ENCODE results near the gene GABRB2.

- TF ChIP-seq CTCF (conservative IDR thresholded peaks at IDR 0.05; ENCODE audit: low read depth in 2 of 2), result no peak
- TF ChIP-seq EZH2phosphoT487 (IDR thresholded peaks at IDR 0.05; ENCODE audit: unreplicated experiment), result no peak
- TF ChIP-seq POLR2AphosphoS5 (IDR thresholded peaks at IDR 0.05; ENCODE audit: low read depth), result no peak
- TF ChIP-seq EZH2 (IDR thresholded peaks at IDR 0.05; ENCODE audit: low read depth, unreplicated experiment), result no peak
Observed at GRCh38 chr5:161332343-161332742, 214.2 kb downstream of the GABRB2 start.

All from GM23338 (cell line).